ENCODE results near the gene BRPF1.

DNA sequence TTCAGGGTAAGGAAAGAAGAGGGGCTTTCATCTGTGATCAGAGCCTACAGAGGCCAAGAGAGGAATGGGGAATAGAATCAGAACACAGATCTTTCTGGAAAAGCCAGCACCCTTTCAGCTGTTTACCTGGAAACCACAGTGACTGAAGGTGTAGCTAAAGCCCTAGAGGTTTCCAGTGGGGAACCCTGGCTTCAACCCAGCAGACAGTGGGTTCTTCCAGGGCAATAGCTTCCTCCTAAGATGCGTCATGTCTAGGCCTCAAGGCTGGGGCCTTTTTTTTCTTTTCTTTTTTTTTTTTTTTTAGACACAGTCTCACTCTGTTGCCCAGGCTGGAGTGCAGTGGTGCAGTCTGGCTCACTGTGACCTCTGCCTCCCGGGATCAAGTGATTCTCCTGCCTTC lies 31.0 kb upstream of the BRPF1 start:
- TF ChIP-seq, protein P1, sequence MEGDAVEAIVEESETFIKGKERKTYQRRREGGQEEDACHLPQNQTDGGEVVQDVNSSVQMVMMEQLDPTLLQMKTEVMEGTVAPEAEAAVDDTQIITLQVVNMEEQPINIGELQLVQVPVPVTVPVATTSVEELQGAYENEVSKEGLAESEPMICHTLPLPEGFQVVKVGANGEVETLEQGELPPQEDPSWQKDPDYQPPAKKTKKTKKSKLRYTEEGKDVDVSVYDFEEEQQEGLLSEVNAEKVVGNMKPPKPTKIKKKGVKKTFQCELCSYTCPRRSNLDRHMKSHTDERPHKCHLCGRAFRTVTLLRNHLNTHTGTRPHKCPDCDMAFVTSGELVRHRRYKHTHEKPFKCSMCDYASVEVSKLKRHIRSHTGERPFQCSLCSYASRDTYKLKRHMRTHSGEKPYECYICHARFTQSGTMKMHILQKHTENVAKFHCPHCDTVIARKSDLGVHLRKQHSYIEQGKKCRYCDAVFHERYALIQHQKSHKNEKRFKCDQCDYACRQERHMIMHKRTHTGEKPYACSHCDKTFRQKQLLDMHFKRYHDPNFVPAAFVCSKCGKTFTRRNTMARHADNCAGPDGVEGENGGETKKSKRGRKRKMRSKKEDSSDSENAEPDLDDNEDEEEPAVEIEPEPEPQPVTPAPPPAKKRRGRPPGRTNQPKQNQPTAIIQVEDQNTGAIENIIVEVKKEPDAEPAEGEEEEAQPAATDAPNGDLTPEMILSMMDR (IDR thresholded peaks at IDR 0.05; ENCODE audit: insufficient read depth, low read length): no peak
- TF ChIP-seq, protein P2, sequence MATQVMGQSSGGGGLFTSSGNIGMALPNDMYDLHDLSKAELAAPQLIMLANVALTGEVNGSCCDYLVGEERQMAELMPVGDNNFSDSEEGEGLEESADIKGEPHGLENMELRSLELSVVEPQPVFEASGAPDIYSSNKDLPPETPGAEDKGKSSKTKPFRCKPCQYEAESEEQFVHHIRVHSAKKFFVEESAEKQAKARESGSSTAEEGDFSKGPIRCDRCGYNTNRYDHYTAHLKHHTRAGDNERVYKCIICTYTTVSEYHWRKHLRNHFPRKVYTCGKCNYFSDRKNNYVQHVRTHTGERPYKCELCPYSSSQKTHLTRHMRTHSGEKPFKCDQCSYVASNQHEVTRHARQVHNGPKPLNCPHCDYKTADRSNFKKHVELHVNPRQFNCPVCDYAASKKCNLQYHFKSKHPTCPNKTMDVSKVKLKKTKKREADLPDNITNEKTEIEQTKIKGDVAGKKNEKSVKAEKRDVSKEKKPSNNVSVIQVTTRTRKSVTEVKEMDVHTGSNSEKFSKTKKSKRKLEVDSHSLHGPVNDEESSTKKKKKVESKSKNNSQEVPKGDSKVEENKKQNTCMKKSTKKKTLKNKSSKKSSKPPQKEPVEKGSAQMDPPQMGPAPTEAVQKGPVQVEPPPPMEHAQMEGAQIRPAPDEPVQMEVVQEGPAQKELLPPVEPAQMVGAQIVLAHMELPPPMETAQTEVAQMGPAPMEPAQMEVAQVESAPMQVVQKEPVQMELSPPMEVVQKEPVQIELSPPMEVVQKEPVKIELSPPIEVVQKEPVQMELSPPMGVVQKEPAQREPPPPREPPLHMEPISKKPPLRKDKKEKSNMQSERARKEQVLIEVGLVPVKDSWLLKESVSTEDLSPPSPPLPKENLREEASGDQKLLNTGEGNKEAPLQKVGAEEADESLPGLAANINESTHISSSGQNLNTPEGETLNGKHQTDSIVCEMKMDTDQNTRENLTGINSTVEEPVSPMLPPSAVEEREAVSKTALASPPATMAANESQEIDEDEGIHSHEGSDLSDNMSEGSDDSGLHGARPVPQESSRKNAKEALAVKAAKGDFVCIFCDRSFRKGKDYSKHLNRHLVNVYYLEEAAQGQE (IDR thresholded peaks at IDR 0.05; ENCODE audit: insufficient replicate concordance, low read depth): no peak
- TF ChIP-seq POLR2AphosphoS5 (IDR thresholded peaks at IDR 0.05; ENCODE audit: low read depth): no peak
